Mesodermal cell (in vitro differentiated cells): ENCODE data around the gene OR7G2.
"Not testable (repeated sequence)": the region's sequence is repeated elsewhere in the genome, so short reads cannot be mapped to it uniquely, and the experiment has no call there.

Experiments
- H3K27ac ChIP-seq: 2 replicates; pipeline ENCODE4 v1.7.0; 2013; ENCODE audit warnings: mild to moderate bottlenecking, low read depth, low read length, moderate library complexity; ENCODE audit not compliant: severe bottlenecking
- H3K36me3 ChIP-seq: 2 replicates; pipeline ENCODE4 v1.7.1; 2013; ENCODE audit warnings: mild to moderate bottlenecking, low read length, moderate library complexity; ENCODE audit not compliant: control insufficient read depth, insufficient read depth
- H3K4me1 ChIP-seq: one replicate; pipeline ENCODE4 v1.7.1; 2013; ENCODE audit warnings: mild to moderate bottlenecking, low read length; ENCODE audit not compliant: insufficient read depth, control insufficient read depth, poor library complexity, severe bottlenecking
- H3K4me3 ChIP-seq: 2 replicates; pipeline ENCODE4 v1.7.0; 2013; ENCODE audit warnings: low read length, control low read depth, mild to moderate bottlenecking; ENCODE audit not compliant: insufficient read depth, poor library complexity, severe bottlenecking; ENCODE audit errors: extremely low read depth
- H3K9me3 ChIP-seq: 2 replicates; pipeline ENCODE4 v1.7.1; 2013; ENCODE audit warnings: mild to moderate bottlenecking, low read length, moderate library complexity; ENCODE audit not compliant: control insufficient read depth
- WGBS, 2 experiments: methylation state at CpG; one replicate each; pipeline ENCODE4 v1.1.5; 2013; ENCODE audit warnings: missing lambda C conversion rate in 2 of 2; ENCODE audit not compliant: insufficient coverage in 2 of 2; 5-methylcytosine and 5-hydroxymethylcytosine counted together

The OR7G2 gene

GRCh38 chr19:9075064-9075949, 32.0 kb downstream of the OR7G2 start:
- H3K4me1 ChIP-seq, result peaks cover 6% of the 10 kb centered on the region
- H3K27ac ChIP-seq, result peak overlapping the region; percentile 79
- WGBS, 2 experiments, result 26 to 39% methylated on average over 7 to 15 of the region's 16 CpGs
- no peaks in the 10 kb centered on the region for H3K9me3 ChIP-seq
- no peaks in the 10 kb centered on the region for H3K36me3 ChIP-seq
- no peak overlapping the region for H3K4me3 ChIP-seq

- no peaks in the 10 kb centered on the region for H3K36me3 ChIP-seq
- no peak overlapping the region for H3K27ac ChIP-seq
- peaks cover 6% of the 10 kb centered on the region for H3K4me1 ChIP-seq
- WGBS, 2 experiments, result 34 to 35% methylated on average over 4 of the region's 6 CpGs
- no peak overlapping the region for H3K4me3 ChIP-seq
- H3K9me3 ChIP-seq, result no peaks in the 10 kb centered on the region
Observed at GRCh38 chr19:9073806-9074205, 33.5 kb downstream of the OR7G2 start.

- H3K27ac ChIP-seq, H3K4me1 ChIP-seq, H3K9me3 ChIP-seq, H3K36me3 ChIP-seq, H3K4me3 ChIP-seq: not testable (repeated sequence)
- WGBS, 2 experiments, result 88% methylated on average over 6 of the region's 6 CpGs; no CpG with 5 or more reads in 1 of the 2 experiments
Observed at GRCh38 chr19:9071720-9072119, 35.6 kb downstream of the OR7G2 start.

GRCh38 chr19:9070066-9070465, 37.2 kb downstream of the OR7G2 start:
- 25 to 45% methylated on average over 3 to 5 of the region's 5 CpGs for WGBS, 2 experiments
- Histone ChIP-seq H3K36me3 (no peaks in the 10 kb centered on the region), H3K4me3 (no peak overlapping the region), H3K27ac (no peak overlapping the region), H3K4me1 (peaks cover under 1% of the 10 kb centered on the region), H3K9me3 (no peaks in the 10 kb centered on the region)

- H3K27ac ChIP-seq, result no peak overlapping the region
- no peaks in the 10 kb centered on the region for H3K36me3 ChIP-seq
- H3K9me3 ChIP-seq, result no peaks in the 10 kb centered on the region
- WGBS, 2 experiments, result 81 to 90% methylated on average over 11 to 12 of the region's 12 CpGs
- H3K4me3 ChIP-seq, result no peak overlapping the region
- no peaks in the 10 kb centered on the region for H3K4me1 ChIP-seq
Observed at GRCh38 chr19:9065457-9066014, 41.7 kb downstream of the OR7G2 start.

- WGBS, 2 experiments, result 93 to 96% methylated on average over 4 to 5 of the region's 8 CpGs
- no peak overlapping the region for H3K4me3 ChIP-seq
- H3K4me1 ChIP-seq, result no peaks in the 10 kb centered on the region
- H3K27ac ChIP-seq, result no peak overlapping the region
- H3K36me3 ChIP-seq, result no peaks in the 10 kb centered on the region
- no peaks in the 10 kb centered on the region for H3K9me3 ChIP-seq
Observed at GRCh38 chr19:9061879-9062278, 45.4 kb downstream of the OR7G2 start.

- Histone ChIP-seq H3K36me3 (no peaks in the 10 kb centered on the region), H3K4me3 (no peak overlapping the region), H3K9me3 (no peaks in the 10 kb centered on the region), H3K27ac (peak overlapping the region; percentile 20), H3K4me1 (peaks cover 5% of the 10 kb centered on the region)
- 79 to 88% methylated on average over 4 to 9 of the region's 17 CpGs for WGBS, 2 experiments
Observed at GRCh38 chr19:9060564-9061340, 46.5 kb downstream of the OR7G2 start.

- no peak overlapping the region for H3K4me3 ChIP-seq
- H3K27ac ChIP-seq, result no peak overlapping the region
- no peaks in the 10 kb centered on the region for H3K9me3 ChIP-seq
- WGBS, 2 experiments, result 79 to 83% methylated on average over 10 to 12 of the region's 12 CpGs
- H3K36me3 ChIP-seq, result no peaks in the 10 kb centered on the region
- peaks cover 11% of the 10 kb centered on the region for H3K4me1 ChIP-seq
Observed at GRCh38 chr19:9058905-9059667, 48.2 kb downstream of the OR7G2 start.

GRCh38 chr19:9057505-9058258, 49.6 kb downstream of the OR7G2 start:
- Histone ChIP-seq H3K4me1 (peaks cover 11% of the 10 kb centered on the region), H3K27ac (no peak overlapping the region), H3K4me3 (no peak overlapping the region), H3K36me3 (no peaks in the 10 kb centered on the region), H3K9me3 (no peaks in the 10 kb centered on the region)
- 85 to 100% methylated on average over 2 to 3 of the region's 4 CpGs for WGBS, 2 experiments

GRCh38 chr19:9056131-9056530, 51.1 kb downstream of the OR7G2 start:
- 95 to 97% methylated on average over 6 of the region's 9 CpGs for WGBS, 2 experiments
- H3K9me3 ChIP-seq, H3K36me3 ChIP-seq, H3K4me3 ChIP-seq, H3K27ac ChIP-seq: not testable (repeated sequence)
- H3K4me1 ChIP-seq, result peaks cover 11% of the 10 kb centered on the region
